ENCODE results near the gene FAM118B. TPM values are rescaled to one million over a fixed set of nuclear protein-coding genes. Genes with fewer than 3 reads are reported as not detected.
"Not testable (repeated sequence)": the region's sequence is repeated elsewhere in the genome, so short reads cannot be mapped to it uniquely, and the experiment has no call there.

FAM118B gene
- total RNA-seq, 1 experiment from 2014 or later, result 13.1 TPM

DNA sequence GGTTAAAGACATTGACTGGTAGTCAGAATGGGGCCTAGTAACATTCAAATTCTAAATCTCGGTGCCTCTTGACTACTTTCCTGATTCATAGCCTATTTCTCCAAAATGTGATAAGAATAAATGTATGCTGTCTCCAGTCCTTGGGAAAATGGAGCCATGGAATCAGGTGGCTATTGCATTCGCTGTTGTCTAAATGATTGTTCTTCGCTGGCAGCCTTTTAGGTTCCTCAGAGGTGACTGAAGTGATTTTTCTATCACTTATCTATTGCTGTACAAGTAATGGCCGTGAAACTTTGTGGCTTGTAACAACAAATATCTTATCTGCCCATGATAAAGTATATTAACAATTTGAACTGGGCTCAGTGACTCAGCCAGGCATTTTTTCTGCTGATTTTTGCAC, 41.7 kb downstream of the FAM118B start:
- H3K4me1 ChIP-seq (replicated peaks; ENCODE audit: insufficient read depth), result no peaks in the 10 kb centered on the region
- H3F3A ChIP-seq (ENCODE audit: insufficient read depth, low read depth), result peaks cover 10% of the 10 kb centered on the region
- H3K9me2 ChIP-seq (ENCODE audit: insufficient read depth), result no peaks in the 10 kb centered on the region
- no peak overlapping the region for H3K27ac ChIP-seq
- intact Hi-C loops (cut with micrococcal nuclease; ENCODE audit: unreplicated experiment), result no loop called here
- H3K4me2 ChIP-seq, result no peak overlapping the region
- no peak overlapping the region for H3K4me3 ChIP-seq
- no TSS peak for BruUV-seq (replicated peaks)
- no peak overlapping the region for H2AFZ ChIP-seq
- ChIA-PET POLR2A (ENCODE audit: unreplicated experiment) (no interaction called here), CTCF (no interaction called here)
- no peaks in the 10 kb centered on the region for H4K20me1 ChIP-seq (ENCODE audit: insufficient read depth)
- no peaks in the 10 kb centered on the region for H3K27me3 ChIP-seq (ENCODE audit: insufficient read depth, low read depth)
- TF ChIP-seq, protein P1, sequence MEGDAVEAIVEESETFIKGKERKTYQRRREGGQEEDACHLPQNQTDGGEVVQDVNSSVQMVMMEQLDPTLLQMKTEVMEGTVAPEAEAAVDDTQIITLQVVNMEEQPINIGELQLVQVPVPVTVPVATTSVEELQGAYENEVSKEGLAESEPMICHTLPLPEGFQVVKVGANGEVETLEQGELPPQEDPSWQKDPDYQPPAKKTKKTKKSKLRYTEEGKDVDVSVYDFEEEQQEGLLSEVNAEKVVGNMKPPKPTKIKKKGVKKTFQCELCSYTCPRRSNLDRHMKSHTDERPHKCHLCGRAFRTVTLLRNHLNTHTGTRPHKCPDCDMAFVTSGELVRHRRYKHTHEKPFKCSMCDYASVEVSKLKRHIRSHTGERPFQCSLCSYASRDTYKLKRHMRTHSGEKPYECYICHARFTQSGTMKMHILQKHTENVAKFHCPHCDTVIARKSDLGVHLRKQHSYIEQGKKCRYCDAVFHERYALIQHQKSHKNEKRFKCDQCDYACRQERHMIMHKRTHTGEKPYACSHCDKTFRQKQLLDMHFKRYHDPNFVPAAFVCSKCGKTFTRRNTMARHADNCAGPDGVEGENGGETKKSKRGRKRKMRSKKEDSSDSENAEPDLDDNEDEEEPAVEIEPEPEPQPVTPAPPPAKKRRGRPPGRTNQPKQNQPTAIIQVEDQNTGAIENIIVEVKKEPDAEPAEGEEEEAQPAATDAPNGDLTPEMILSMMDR (conservative IDR thresholded peaks at IDR 0.05), result no peak
- no peaks in the 10 kb centered on the region for H3K36me3 ChIP-seq (ENCODE audit: low read depth)
- H3K79me2 ChIP-seq (ENCODE audit: low read depth), result no peaks in the 10 kb centered on the region
- no peaks in the 10 kb centered on the region for H3K9me3 ChIP-seq (ENCODE audit: insufficient read depth, low read depth)
- no peak for DNase-seq

DNA sequence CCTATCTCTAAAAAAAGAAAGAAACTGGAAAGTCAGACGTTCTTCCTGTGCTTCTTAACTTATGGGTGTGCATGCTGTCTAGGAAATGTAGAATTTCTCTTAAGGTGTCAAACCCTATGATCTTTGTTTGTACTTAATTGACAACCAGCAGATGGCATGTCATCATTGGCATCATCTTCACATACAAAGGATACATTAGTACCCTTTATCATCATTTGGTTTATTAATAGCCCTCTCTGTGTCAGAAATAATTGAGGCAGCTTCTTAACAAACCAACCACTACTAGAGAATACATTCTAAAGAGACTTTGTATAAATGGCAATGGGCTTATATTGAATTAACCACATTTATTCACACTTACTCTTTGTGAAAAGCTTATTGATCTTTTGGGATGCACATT, 43.2 kb downstream of the FAM118B start:
- intact Hi-C loops (cut with micrococcal nuclease; ENCODE audit: unreplicated experiment), result no loop called here
- H4K20me1 ChIP-seq (ENCODE audit: insufficient read depth), result no peaks in the 10 kb centered on the region
- H3K9me3 ChIP-seq (ENCODE audit: insufficient read depth, low read depth), result no peaks in the 10 kb centered on the region
- no peak overlapping the region for H2AFZ ChIP-seq
- H3K79me2 ChIP-seq (ENCODE audit: low read depth), result no peaks in the 10 kb centered on the region
- H3K4me2 ChIP-seq, result no peak overlapping the region
- CTCF ChIA-PET, result no interaction called here
- POLR2A ChIA-PET (ENCODE audit: unreplicated experiment), result no interaction called here
- H3K27ac ChIP-seq, result no peak overlapping the region
- H3K4me1 ChIP-seq (replicated peaks; ENCODE audit: insufficient read depth), result no peaks in the 10 kb centered on the region
- no peaks in the 10 kb centered on the region for H3K36me3 ChIP-seq (ENCODE audit: low read depth)
- no TSS peak for BruUV-seq (replicated peaks)
- H3K27me3 ChIP-seq (ENCODE audit: insufficient read depth, low read depth), result no peaks in the 10 kb centered on the region
- TF ChIP-seq EZH2 (IDR thresholded peaks at IDR 0.05; ENCODE audit: low read depth), result no peak
- TF ChIP-seq, protein P1 (conservative IDR thresholded peaks at IDR 0.05), result no peak
- no peaks in the 10 kb centered on the region for H3K9me2 ChIP-seq (ENCODE audit: insufficient read depth)
- no peak for DNase-seq
- H3F3A ChIP-seq (ENCODE audit: insufficient read depth, low read depth), result peaks cover 21% of the 10 kb centered on the region
- no peak overlapping the region for H3K4me3 ChIP-seq

DNA sequence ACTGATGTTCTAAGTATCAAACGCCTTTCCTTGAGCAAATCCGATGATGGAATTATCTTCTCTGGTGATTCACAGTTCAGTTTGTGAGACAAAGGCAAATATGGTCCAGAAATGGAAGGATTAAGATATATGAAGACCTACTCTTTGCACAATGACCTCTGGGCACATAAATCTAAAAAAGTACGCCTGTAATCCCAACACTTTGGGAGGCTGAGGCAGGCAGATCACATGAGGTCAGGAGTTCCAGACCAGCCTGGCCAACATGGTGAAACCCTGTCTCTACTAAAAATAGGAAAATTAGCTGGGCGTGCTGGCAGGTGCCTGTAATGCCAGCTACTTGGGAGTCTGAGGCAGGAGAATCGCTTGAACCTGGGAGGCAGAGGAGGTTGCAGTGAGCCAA, 43.9 kb downstream of the FAM118B start:
- H3K27ac ChIP-seq; H3K4me3 ChIP-seq; H3K9me3 ChIP-seq (ENCODE audit: insufficient read depth, low read depth); H3K9me2 ChIP-seq (ENCODE audit: insufficient read depth); H2AFZ ChIP-seq; H3K36me3 ChIP-seq (ENCODE audit: low read depth); H4K20me1 ChIP-seq (ENCODE audit: insufficient read depth); CTCF ChIA-PET; H3K4me2 ChIP-seq; POLR2A ChIA-PET (ENCODE audit: unreplicated experiment); BruUV-seq (replicated peaks); H3K79me2 ChIP-seq (ENCODE audit: low read depth); intact Hi-C loops (cut with micrococcal nuclease; ENCODE audit: unreplicated experiment); DNase-seq; H3K4me1 ChIP-seq (replicated peaks; ENCODE audit: insufficient read depth); H3K27me3 ChIP-seq (ENCODE audit: insufficient read depth, low read depth): not testable (repeated sequence)
- H3F3A ChIP-seq (ENCODE audit: insufficient read depth, low read depth), result peaks cover 21% of the 10 kb centered on the region

DNA sequence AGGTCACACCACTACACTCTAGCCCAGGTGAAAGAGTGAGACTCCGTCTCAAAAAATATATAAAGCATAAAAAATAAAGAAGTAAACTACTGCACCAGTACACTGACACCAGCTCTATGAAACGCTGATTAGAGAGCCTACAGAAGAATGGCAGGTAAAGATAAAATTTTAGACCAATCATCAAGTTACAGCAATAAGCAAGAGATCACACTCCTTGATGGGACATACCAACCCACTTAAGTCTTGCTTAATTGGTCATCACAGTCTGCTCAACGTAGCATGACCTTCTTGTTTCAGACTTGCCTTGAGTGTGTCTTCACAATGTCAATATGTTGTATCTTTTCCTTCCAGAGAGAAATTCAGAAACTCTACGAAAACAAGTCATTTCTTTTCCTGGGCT, 44.6 kb downstream of the FAM118B start:
- peak in 1 of 2 experiments; percentile 11 for DNase-seq
- Histone ChIP-seq H3F3A (ENCODE audit: insufficient read depth, low read depth) (peaks cover 26% of the 10 kb centered on the region), H3K27me3 (ENCODE audit: insufficient read depth, low read depth) (no peaks in the 10 kb centered on the region), H3K9me2 (ENCODE audit: insufficient read depth) (no peaks in the 10 kb centered on the region), H3K36me3 (ENCODE audit: low read depth) (no peaks in the 10 kb centered on the region), H3K27ac (no peak overlapping the region), H3K4me2 (no peak overlapping the region), H4K20me1 (ENCODE audit: insufficient read depth) (peaks cover 8% of the 10 kb centered on the region; the same call in 1 of the 2 replicates), H3K4me3 (no peak overlapping the region), H3K9me3 (ENCODE audit: insufficient read depth, low read depth) (no peaks in the 10 kb centered on the region), H3K79me2 (ENCODE audit: low read depth) (no peaks in the 10 kb centered on the region), H2AFZ (no peak overlapping the region), H3K4me1 (replicated peaks; ENCODE audit: insufficient read depth) (no peaks in the 10 kb centered on the region)
- no TSS peak for BruUV-seq (replicated peaks)
- TF ChIP-seq, protein P1 (conservative IDR thresholded peaks at IDR 0.05), result no peak
- no peak for TF ChIP-seq EZH2 (IDR thresholded peaks at IDR 0.05; ENCODE audit: low read depth)
- CTCF ChIA-PET, result no interaction called here
- intact Hi-C loops (cut with micrococcal nuclease; ENCODE audit: unreplicated experiment), result no loop called here
- POLR2A ChIA-PET (ENCODE audit: unreplicated experiment), result no interaction called here

All from PC-9 (cell line).